RWPE1 (cell line): ENCODE measurements around the gene CCDC60.

Source experiments
- CTCF ChIA-PET: fragments of 350-600 bp; sonication (Branson Sonifier 250); formaldehyde crosslinking; extraction: SDS; loops from one replicate; lab custom pipeline; 2021; lab: Yijun Ruan, JAX
- POLR2A ChIA-PET: fragments of 400-600 bp; formaldehyde crosslinking; extraction: SDS; loops from one replicate; lab custom pipeline; 2020; ENCODE audit warnings: antibody characterized with exemption; ENCODE audit not compliant: low non-redundant PET; lab: Yijun Ruan, JAX
- DNase-seq: peaks from one replicate; pipeline ENCODE4 v3.0.0; 2012; ENCODE audit warnings: low spot score
- H3K27ac ChIP-seq: fragments of 450-650 bp; 2 replicates; pipeline ENCODE4 v1.5.1; 2017
- TF ChIP-seq, protein P1 (sequence below): fragments of 450-650 bp; conservative IDR thresholded peaks from 2 replicates; pipeline ENCODE4 v1.5.1; 2017; ENCODE audit warnings: low read depth, mild to moderate bottlenecking

The CCDC60 gene

DNA sequence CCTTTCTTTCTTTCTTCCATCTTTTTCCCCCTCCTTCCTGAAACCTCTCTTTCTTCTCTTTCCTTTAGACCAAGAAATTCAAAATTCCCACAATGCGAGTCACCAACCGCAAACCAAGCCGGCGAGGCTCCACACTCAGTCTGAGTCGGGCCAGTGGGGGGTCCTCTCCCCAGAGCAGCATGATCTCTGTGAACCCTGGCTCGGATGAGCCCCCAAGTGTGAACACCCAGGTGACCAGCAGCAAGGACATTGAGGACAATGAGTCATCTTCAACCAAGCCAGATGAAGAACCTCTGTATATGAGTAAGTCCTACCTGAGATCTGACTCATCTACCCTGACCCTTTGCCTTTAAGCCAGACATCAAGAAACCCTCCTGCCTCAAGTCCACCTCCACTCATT is 170.5 kb downstream of the CCDC60 start:
- POLR2A ChIA-PET: no interaction called here
- TF ChIP-seq, protein P1, sequence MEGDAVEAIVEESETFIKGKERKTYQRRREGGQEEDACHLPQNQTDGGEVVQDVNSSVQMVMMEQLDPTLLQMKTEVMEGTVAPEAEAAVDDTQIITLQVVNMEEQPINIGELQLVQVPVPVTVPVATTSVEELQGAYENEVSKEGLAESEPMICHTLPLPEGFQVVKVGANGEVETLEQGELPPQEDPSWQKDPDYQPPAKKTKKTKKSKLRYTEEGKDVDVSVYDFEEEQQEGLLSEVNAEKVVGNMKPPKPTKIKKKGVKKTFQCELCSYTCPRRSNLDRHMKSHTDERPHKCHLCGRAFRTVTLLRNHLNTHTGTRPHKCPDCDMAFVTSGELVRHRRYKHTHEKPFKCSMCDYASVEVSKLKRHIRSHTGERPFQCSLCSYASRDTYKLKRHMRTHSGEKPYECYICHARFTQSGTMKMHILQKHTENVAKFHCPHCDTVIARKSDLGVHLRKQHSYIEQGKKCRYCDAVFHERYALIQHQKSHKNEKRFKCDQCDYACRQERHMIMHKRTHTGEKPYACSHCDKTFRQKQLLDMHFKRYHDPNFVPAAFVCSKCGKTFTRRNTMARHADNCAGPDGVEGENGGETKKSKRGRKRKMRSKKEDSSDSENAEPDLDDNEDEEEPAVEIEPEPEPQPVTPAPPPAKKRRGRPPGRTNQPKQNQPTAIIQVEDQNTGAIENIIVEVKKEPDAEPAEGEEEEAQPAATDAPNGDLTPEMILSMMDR: no peak
- CTCF ChIA-PET: no interaction called here
- no peak overlapping the region for H3K27ac ChIP-seq
- peak; percentile 19 for DNase-seq

DNA sequence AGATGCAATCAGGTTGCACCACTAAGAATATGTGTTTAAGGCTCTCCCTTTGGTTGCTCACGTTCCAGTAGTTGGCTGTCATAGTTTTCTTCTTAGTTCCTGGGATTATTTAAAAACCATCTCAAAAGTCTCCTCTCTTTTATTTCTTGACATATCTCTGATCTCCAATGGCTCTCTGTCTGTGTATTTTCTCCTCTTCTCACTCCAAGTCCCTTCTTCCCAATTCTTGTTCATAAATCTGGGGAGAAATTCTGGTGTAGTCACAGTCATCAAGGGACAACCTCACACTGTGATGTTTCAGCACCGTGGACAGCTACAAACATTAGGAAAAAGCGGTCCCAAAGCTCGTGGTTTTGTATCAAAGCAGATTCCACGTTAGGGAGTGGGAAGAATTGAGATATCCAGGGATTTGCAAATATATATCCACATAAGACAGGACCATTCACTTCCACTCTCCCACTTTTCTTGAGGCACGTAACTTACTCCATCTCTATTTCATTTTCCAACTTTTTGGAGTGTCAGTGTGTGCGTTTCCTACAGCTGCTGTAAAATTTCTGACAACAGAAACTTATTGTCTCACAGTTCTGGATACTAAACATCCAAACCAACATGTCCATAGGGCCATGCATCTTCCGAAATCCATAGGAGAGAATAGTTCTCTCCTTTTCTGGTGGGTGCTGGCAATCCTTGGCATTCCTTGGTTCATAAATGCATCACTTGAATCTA is 178.4 kb downstream of the CCDC60 start:
- DNase-seq: peak; percentile 3
- TF ChIP-seq, protein P1: no peak
- ChIA-PET CTCF (no interaction called here), POLR2A (no interaction called here)
- H3K27ac ChIP-seq: no peak overlapping the region

DNA sequence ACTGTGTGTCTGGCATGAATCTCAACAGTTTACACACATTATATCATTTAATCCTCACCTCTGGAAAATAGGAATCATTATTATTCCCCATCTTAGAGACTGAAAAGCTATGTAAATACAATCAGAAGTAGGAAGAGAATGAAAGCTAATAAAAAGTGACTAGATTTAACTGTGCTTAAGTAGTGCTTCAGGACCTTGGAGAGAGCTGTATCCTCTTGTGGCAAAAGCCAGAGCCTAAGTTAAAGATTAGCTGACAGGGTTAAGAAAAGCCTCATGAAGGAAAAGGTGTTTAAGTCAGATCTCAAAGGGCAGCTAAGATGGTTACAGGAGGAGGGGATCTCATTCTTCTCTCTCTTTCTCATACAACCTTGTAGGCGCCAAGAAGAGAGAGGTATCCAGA is 193.7 kb downstream of the CCDC60 start:
- CTCF ChIA-PET: interaction anchor here (0.8 kb wide), 1 partner anchor 10 kb away, joined by 3 read pairs; no protein-coding TSS in a partner anchor

DNA sequence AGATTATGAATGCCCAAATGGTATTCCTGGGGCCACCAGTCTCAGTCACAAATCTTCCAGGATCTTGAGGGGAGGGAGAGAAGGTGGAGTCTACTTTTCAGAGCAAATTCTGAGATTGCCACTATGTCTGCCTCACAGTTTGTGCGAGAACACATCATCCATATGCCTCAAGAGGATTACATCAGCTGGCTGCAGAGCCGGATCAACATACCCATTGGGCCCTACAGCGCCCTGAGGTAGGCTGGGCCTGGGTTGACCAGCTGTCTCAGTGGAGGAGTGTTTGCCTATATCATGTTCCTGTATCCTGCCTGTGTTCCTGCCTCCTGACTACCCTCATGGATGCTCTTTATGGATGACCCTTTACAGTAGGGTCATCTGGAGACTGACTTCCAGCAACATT is 205.9 kb downstream of the CCDC60 start:
- TF ChIP-seq, protein P1: no peak
- DNase-seq: no peak
- no peak overlapping the region for H3K27ac ChIP-seq
- POLR2A ChIA-PET: no interaction called here
- CTCF ChIA-PET: no interaction called here

More for the DNA sequence above, 193.7 kb downstream of the CCDC60 start:
- TF ChIP-seq, protein P1: no peak
- H3K27ac ChIP-seq: no peak overlapping the region
- POLR2A ChIA-PET: no interaction called here
- peak; percentile 6 for DNase-seq

GRCh38 chr12:119544765-119545625 is 210.5 kb downstream of the CCDC60 start:
- DNase-seq: peak; percentile 84
- H3K27ac ChIP-seq: no peak overlapping the region
- TF ChIP-seq, protein P1: peak; percentile 82
- POLR2A ChIA-PET: no interaction called here
- CTCF ChIA-PET: interaction anchor here (0.6 to 3.8 kb wide), 9 partner anchors 19 to 1169 kb away, joined by 3 to 19 read pairs (median 4); partner anchors contain the start of gene SUDS3

- no peak overlapping the region for H3K27ac ChIP-seq
- POLR2A ChIA-PET: no interaction called here
- CTCF ChIA-PET: interaction anchor here (0.9 kb wide), 1 partner anchor 133 kb away, joined by 3 read pairs; no protein-coding TSS in a partner anchor
- DNase-seq: no peak
- TF ChIP-seq, protein P1: no peak
Measured at GRCh38 chr12:119546340-119546739, 211.8 kb downstream of the CCDC60 start.
